GM18508 (cell line): ENCODE results near the gene CARNS1.
"Not testable (repeated sequence)": the region's sequence is repeated elsewhere in the genome, so short reads cannot be mapped to it uniquely, and the experiment has no call there.

Experiments
- ATAC-seq: cut with Tn5 transposase; IDR thresholded peaks from one replicate; pipeline ENCODE4 v1.9.1; 2021; ENCODE audit warnings: moderate number of reproducible peaks; ENCODE audit not compliant: insufficient read depth, unreplicated experiment

CARNS1 gene

DNA sequence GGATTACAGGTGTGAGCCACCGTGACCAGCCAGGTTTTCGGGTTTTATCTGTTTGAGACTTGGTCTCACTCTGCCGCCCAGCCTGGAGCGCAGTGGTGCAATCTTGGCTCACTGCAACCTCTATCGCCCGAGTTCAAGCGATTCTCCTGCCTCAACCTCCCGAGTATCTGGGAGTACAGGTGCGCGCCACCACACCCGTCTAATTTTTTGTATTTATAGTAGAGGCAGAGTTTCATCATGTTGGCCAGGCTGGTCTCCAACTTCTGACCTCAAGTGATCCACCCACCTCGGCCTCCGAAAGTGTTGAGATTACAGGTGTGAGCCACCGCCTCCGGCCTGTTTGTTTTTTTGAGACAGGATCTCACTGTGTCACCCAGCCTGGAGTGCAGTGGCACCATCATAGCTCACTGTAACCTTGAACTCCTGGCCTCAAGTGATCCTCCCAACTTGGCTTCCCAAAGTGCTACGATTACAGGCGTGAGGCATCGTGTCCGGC, 11.9 kb downstream of the CARNS1 start:
- not testable (repeated sequence) for ATAC-seq

DNA sequence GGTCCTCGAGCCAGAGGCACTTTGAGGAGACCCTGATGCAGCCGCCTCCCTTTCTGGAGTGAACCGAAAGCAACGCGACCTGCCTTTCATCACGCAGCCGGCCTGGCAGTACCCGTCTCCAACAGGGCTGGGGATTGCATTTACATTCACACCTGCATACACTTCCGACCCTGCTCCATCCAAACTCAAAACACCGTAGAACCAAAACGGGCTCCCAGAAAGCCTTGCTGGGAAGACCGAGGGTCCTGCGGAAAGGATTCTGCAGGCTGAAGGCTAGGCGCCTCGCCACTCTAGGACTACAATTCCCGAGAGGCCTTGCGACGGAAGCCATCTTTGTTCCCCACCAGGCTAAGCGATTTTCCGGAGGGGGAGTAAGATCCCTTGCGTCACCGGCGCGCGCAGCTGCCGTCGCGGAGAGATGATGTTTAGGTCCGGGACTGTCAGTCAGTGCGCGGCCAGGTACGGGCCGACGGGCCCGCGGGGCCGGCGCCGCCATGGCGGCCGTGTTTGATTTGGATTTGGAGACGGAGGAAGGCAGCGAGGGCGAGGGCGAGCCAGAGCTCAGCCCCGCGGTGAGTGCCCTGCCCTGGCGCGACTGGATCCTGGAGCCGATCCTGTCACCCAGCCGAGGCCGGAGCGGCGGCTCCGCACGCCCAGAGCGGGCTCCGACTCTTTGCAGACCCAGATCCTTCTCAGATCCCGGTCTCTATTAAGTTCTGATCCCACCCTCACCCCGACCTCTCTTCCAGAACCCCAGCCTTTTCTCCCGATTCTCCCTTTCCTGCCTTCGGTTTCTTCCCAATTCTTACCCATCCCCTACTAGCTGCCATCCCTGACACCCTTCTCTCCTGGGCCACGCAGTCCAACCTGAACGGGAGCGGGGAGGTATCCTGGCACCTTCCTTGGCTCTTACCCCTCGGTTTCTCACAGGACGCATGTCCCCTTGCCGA, 12.8 kb downstream of the CARNS1 start, which contains the start of gene RPS6KB2:
RPS6KB2 (plus strand) TSS at position 443 of the 950 bp plus-strand sequence; CDS start at position 495, 52 bp downstream.
- no peak for ATAC-seq

DNA sequence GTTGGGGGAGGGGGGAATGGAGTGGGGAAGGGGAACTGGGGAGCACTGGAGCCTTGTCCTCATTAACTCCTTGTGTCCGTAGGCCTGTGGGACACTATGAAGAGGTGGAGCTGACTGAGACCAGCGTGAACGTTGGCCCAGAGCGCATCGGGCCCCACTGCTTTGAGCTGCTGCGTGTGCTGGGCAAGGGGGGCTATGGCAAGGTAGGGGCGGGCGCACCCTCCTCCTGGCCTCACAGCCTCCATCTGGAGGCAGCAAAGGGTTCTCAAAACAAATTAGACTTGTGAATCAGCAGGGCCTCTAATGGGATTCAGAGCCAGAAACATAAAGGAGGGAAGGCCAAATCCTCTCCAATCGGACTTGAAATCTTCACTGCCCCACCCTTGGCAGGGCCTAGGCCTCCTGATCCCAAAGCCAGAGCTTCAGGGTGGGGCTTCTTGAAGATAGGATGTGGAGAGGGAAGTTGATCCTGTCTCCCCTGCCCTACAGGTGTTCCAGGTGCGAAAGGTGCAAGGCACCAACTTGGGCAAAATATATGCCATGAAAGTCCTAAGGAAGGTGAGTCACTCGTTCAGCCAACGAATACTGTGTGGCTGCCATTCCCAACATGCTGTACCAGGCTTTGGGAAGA, 13.7 kb downstream of the CARNS1 start:
- ATAC-seq: no peak

DNA sequence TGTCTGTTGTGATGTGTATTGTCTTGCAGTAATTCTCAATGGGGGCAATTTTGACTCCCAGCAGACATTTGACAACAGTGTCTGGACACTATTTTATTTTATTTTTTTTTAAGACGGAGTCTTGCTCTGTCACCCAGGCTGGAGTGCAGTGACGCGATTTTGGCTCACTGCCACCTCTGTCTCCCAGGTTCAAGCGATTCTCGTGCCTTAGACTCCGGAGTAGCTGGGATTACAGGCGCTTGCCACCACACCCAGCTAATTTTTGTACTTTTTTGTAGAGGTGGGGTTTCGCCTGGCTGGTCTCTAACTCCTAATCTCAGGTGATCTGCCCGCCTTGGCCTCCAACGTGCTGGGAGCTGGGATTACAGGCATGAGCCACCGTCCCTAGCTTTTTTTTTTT, 14.2 kb downstream of the CARNS1 start:
- no peak for ATAC-seq

GRCh38 chr11:67431346-67432249, 16.1 kb downstream of the CARNS1 start:
- no peak for ATAC-seq

DNA sequence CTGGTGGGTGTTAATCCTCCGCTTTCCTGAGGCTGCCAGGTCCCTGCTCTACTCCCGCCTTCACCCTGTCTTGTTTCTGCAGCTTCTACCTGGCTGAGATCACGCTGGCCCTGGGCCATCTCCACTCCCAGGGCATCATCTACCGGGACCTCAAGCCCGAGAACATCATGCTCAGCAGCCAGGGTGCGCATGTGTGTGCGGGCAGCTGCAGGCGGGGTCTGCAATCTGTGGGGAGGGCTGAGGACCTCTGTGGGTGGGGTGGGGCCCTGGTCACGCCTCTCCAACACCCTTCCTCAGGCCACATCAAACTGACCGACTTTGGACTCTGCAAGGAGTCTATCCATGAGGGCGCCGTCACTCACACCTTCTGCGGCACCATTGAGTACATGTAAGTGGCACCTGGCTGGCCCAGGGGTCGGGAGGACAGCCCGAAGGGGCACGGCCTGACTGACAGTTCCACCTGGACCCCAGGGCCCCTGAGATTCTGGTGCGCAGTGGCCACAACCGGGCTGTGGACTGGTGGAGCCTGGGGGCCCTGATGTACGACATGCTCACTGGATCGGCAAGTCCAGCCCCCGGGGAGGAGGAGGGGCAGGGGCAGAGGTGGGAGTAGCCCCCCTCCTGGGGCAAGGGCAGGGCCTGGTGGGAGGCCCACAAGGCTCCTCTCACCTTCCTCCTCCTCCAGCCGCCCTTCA, 17.3 kb downstream of the CARNS1 start:
- ATAC-seq: no peak

- no peak for ATAC-seq
These were observed 18.3 kb downstream of the CARNS1 start for GRCh38 chr11:67433536-67434394.

DNA sequence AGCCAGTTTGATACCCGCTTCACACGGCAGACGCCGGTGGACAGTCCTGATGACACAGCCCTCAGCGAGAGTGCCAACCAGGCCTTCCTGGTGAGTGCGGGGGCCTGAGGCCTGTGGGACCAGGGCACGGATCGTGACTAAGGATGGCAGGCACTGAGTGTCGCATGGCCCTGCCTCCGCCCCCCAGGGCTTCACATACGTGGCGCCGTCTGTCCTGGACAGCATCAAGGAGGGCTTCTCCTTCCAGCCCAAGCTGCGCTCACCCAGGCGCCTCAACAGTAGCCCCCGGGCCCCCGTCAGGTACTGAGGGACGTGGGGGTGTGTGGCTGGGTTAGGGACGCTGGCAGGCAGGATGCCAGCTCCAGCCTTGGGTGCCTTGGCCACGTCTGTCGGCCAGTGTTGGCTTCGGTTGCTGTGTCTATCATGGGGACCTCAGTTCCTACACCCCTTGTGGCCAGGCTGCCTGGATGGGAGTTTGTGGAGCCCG, 19.0 kb downstream of the CARNS1 start:
- no peak for ATAC-seq

DNA sequence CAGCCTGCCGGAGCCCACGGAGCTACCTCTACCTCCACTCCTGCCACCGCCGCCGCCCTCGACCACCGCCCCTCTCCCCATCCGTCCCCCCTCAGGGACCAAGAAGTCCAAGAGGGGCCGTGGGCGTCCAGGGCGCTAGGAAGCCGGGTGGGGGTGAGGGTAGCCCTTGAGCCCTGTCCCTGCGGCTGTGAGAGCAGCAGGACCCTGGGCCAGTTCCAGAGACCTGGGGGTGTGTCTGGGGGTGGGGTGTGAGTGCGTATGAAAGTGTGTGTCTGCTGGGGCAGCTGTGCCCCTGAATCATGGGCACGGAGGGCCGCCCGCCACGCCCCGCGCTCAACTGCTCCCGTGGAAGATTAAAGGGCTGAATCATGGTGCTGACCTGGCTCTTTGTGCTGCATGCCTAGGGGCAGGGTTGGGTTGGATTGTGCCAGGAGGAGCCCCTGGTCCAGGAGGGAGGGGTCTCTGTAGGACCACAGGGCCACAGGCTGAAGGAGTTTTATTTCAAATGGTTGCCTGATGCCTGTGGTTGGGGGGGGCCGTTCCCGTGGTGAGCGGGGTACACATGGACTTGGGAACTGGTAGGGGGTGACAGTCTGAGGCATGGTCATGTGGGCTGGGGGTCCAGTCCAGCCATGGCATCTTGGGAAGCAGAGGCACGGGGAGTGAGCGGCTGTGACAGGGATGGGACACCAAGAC, 19.7 kb downstream of the CARNS1 start:
- no peak for ATAC-seq

GRCh38 chr11:67435727-67436458, 20.4 kb downstream of the CARNS1 start:
- ATAC-seq: no peak

DNA sequence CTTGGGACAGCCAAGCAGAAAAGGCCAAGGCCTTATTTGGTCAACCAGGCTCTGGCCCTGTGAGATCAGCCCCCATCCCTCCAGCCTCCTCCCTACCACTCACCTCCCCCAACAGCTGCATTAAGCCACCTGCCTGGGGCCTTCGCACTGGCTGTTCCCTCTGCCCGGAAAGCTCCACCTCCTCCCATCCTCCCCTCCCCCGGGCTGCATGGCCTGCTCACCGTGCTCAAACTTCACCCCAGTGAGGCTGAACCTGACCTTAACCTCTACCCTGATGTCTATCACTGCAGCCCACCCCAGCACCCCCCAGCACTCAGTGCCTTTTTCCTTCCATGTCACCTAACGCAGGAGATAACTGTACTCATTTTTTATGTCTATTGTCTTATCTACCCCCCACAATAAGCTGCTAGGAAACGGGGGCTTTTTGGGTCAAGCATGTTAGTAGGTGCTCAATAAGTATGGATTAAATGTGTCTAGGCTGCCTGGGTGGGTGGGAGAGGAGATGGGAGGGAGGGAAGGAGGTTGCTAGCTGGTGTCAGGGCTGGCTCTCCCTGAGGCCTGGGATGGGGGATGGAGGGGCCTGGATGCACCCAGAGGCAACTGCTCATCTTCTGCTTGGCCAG, 21.1 kb downstream of the CARNS1 start:
- ATAC-seq: no peak

DNA sequence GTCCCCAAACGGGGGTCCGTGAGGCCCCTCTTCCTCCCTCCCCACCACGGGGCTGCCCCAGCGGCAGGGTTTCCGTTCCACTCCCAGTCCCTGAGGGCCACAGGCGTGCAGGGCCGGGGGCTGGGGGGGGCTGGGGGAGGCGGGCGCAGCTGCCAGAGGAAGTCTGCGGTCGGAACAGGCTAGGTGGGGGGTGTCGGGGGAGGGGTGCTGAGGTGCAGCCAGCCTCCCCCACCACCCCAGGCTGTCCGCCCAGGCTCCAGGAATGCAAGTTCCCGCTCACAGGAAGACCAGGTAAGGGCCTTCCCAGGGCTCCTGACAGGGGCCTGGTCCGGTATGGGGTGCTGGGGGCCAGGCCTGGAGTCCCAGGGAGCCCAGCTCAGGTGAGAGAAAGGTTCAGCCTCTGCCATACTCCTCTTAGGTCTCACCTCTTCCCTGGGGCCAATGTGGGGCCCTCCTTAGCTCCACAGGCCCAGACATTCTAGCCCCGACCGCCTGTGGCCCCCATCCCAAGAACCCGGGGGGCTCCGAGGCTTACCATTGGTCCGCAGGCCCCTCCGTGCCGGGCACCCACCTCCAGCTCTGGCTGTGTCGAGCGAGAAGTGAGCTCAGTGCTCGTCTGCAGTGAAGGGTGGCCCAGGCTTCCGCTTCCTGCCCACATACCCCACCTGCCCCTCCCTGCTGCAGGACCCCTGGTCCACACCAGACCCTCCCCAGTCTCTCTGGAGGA, 21.8 kb downstream of the CARNS1 start, which contains the start of gene PTPRCAP:
PTPRCAP (minus strand) TSS at position 601 of the 727 bp plus-strand sequence; CDS start at position 538, 63 bp downstream.
- no peak for ATAC-seq

DNA sequence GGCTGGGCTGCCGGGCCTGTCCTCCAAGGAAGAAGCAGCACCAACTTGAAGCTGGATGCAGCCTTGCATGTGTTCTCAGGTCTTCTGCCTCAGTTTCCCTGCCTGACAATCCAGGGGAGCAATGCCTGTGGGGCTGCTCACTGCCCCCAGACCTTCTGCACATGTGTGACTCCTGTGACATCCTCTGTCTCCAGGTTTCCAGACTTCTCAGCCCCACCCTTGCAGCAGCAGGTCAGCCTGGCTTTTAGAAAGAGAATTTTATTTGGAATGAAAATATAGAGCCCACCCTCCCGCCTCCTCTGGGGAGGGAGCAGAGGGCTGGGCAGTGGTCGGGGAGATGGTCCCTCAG, 22.3 kb downstream of the CARNS1 start:
- no peak for ATAC-seq

- ATAC-seq: no peak
These were observed 22.9 kb downstream of the CARNS1 start for GRCh38 chr11:67438158-67438902.
